ENCODE data around the gene PLXNA1.

PLXNA1 gene

DNA sequence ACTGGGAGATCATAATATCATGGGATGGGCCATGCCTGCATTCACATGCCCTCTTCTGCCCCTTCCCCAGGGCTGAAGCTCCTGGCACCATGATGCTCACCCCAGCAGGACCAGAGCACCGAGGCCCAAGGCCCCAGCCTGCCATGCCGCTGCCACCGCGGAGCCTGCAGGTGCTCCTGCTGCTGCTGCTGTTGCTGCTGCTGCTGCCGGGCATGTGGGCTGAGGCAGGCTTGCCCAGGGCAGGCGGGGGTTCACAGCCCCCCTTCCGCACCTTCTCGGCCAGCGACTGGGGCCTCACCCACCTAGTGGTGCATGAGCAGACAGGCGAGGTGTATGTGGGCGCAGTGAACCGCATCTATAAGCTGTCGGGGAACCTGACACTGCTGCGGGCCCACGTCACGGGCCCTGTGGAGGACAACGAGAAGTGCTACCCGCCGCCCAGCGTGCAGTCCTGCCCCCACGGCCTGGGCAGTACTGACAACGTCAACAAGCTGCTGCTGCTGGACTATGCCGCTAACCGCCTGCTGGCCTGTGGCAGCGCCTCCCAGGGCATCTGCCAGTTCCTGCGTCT is 5.6 kb downstream of the PLXNA1 start:
- no peak for DNase-seq

DNA sequence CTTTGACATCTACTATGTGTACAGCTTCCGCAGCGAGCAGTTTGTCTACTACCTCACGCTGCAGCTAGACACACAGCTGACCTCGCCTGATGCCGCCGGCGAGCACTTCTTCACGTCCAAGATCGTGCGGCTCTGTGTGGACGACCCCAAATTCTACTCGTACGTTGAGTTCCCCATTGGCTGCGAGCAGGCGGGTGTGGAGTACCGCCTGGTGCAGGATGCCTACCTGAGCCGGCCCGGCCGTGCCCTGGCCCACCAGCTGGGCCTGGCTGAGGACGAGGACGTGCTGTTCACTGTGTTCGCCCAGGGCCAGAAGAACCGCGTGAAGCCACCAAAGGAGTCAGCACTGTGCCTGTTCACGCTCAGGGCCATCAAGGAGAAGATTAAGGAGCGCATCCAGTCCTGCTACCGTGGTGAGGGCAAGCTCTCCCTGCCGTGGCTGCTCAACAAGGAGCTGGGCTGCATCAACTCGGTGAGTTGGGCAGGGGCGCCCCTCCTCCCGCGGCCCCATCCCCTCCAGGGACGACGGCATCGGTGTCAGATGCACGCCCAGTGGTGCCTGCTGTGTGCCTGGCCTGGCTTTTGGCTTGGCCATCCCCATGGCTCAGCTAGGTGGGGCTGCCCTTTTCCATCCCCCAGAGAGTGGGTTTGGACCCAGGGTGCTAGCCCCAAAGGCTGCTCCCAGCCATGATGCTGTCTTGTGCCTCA is 6.6 kb downstream of the PLXNA1 start:
- no peak for DNase-seq

DNA sequence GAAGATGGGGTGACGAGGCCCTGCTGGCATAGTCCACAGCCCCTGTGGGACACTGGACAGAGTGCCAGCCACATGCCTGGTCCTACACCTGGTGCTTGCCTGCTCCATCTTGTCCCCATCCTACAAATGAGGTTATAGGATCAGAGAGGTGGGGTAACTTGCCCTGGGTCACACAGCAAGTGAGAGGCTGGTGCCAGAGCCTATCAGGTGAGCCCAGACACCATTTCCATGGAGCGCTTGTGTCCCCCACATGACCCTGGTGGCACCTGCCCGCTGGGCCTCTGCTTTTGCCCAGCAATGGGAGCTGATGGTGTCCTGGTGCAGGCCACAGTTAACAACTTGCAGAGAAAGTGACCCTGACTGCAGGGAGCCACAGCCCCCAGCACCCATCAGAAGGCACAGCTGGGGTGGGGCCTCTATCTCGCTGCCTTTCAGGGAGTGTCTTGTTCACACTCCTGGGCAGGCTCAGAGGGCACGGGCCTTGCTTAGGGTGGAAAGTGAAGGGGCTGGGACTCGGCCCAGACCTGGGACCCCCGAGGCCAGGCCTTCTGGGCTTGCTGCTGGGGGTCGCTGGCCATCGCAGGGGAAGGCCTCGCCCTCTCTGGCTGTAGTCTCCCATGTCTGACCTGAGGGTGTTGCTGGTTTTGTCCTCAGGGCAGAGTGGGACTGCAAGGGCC is 7.2 kb downstream of the PLXNA1 start:
- no peak for DNase-seq

DNA sequence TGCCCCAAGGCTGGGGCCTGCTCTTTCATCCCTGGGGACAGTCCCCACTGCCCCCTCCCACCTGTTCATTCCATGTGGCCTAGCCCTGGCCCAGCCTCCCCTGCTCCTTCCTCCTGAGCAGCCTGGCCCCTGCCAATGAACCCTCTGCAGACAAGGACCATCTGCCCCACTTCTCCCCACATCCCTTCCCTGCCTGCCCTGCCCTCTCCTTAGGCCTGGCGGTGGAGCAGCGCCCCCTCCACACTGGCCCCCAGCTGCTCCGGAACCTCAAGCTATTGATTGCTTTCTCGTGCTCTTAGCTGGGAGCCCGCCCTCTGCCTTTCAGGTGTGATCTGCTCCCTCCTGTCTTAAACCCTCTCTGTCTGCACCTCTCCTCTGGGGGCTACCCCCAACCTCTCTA is 8.0 kb downstream of the PLXNA1 start:
- DNase-seq = no peak

DNA sequence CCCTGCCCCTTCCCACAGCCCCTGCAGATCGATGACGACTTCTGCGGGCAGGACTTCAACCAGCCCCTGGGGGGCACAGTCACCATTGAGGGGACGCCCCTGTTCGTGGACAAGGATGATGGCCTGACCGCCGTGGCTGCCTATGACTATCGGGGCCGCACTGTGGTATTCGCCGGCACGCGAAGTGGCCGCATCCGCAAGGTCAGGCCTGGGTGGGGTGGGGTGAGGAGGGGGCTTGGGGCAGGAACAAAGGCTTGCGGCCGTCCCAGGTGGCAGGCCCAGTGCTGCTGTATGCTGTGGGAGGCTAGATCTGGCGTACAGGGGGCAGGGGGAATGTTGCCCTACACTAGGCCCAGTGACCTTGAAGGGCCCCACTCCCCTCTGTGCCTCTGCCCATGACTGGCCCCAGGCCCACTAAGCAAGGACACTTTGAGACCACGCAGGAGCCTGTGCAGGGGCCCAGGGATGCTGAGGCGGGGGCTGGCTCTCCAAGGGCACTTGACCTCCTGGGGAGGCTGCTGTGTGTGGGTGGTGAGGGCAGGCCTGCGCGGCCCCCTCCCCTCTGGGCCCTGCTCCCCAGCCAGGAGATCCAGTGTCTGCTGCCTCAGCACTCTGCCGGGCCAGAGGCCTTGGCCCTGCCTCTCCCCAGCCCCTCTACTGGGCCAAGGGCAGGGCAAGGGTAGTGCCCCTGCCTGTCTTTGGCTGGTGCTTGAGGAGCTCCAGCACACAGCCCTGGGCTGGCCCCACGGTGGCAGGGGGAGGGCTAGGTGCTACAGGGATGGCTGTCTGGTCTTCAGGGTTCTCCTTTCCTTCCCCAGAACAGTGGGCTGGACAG is 8.7 kb downstream of the PLXNA1 start:
- DNase-seq = no peak

DNA sequence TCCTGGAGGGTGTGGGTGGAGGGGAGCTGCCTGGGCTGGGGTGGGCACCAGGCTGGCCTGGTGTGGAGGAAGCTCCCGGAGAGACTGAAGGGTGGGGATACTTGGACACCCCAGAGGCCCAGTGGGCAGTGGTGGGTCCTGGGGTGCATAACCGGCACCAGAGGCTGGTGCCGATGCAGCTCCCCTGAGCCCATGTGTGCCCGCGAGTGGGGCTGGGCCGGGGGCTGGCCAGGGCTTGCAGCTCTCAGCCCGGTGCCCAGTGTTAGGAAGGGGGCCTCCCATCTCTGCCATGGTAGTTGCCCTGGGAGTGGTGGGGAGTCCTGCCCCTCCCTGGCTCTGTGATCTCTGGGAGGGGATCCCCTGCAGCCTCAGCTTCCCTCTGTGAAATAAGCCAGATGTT is 9.3 kb downstream of the PLXNA1 start:
- no peak for DNase-seq

DNA sequence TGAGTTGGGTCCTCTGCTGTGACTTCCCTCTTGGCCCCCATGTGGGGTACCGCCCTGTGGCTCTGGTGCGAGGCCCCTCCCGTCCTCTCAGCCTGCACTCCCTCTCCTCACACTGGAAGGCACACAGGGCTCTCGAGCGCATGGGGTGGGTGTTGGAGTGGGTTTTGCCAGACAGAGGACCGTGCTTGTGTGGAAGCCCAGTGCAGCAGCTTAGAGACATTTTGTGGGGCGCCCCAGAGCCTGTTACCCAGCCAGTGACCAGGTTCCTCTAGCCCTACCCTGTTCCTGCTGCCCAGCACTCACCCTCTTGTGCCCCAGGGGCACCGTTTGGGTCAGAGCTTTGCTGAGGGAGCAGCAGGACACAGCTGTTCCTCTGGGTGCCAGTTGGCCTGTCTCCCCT is 9.9 kb downstream of the PLXNA1 start:
- no peak for DNase-seq

DNA sequence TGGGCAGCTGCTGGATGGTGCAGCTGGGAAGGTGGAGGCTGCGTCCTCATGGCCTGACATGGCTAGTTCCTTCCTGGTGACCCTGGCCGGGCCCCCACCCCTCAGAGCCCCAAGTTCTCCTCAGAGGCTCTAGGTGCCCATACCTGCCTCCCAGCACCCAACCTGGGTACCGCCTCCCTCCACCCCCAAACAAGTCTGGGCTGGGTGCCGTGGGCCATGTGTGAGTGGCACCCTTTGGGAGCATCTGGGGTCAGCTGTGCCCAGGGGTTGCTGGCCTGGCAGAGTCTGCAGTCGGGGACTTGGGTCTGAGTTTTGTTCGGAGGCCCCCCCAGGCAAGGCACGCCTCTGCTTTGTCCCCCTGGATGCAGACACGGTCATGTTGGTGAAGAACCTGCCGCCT is 10.5 kb downstream of the PLXNA1 start:
- DNase-seq = no peak

DNA sequence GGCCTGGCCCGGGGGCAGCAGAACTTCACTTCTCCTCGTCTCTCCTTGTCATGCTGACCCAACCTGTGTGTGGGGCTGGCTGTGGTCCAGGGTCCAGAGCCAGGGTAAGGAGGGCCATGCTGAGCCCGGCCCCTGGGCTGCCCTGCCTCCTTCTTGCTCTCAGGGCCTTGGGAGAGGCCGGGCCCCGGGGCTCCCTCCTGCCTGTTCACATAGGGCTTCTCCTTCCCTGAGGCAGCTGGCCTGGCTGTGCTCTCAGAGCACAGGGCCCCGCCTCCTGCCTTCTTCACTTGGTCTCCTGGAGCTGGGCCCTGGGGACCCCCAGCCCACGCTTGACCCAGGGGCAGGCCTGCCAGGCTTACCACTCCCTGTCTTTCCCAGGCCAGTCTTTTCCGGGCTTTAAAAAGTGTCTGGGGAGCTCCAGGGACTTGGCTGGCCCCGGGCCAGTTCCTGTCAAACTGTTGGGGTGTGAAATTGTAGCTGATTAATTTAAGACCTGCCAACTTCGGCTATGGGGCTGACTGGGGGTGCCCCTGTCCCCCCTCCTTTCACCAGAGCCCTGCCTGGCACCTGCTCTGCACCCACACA is 11.8 kb downstream of the PLXNA1 start:
- DNase-seq = no peak

DNA sequence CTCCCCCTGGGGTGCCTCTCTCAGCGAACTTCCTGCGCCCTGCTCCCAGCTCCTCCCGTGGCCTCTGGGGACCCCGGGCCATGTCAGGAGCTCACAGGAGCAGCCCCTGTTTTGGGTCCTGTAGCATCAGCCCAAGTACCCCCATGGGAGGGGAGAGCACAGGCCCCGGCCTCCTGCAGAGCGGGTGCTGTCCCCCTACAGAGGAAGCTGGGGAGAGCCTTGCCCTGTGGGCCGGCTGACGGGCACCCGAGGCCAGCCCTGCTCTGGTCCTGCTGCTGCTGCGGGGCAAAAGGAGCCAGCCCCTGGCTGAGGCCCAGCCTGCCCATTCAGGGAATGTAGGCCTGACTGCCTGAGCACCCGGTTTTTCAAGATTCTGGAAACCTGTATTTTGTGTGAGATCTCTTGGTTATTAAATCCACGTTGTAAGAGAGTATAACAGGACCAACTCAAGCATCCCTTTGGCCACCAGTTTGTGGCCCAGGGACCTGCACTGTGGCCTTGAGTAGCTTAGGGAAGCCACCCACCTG is 12.4 kb downstream of the PLXNA1 start:
- DNase-seq = no peak

DNA sequence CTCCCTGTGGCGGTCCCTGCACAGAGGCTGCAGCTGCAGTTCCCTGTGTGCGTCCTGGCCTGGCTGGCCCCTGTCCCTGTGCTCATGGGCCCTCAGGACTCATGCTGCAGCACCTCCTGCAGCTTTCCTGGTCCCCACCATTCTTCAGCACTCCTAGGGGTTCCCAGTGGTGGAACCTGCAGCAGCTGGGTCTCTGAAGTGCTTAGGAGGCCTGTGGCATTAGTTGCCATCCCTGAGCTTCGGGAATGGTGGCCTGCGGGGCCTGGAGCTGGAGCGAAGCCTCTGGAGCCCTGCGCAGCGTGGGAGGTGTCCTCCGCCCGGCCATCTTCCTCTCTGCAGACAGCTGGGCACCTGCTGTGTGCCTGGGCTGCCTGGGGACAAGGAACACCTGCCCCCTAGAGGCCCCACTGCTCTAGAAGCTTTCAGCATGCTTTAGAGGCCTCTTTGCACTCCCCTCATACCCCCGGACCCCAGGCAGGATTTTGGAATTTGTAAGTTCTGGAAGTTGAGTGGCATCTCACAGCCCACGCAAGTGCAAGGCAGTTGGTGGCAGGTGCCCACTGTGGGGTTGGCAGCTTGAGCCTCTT is 13.1 kb downstream of the PLXNA1 start:
- no peak for DNase-seq

DNA sequence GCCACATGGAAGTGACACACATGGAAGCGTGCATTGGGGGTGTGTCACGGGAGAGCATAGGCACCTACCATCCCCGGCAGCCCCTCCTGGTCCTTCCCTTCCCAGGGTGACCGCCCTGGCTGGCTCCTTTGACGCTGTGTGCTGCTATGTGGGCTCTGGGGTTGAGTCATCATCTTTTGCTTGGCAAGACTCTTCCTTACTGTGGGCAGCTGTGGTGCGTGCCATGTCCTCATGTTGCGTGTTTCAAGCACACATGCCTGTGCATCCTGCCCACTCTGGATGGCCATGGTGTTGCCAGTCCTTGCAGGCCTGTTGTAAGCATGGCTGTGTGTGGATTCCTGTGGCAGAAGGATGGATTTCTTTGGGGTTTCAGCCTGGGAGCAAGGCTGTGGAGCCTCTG is 14.0 kb downstream of the PLXNA1 start:
- no peak for DNase-seq

DNA sequence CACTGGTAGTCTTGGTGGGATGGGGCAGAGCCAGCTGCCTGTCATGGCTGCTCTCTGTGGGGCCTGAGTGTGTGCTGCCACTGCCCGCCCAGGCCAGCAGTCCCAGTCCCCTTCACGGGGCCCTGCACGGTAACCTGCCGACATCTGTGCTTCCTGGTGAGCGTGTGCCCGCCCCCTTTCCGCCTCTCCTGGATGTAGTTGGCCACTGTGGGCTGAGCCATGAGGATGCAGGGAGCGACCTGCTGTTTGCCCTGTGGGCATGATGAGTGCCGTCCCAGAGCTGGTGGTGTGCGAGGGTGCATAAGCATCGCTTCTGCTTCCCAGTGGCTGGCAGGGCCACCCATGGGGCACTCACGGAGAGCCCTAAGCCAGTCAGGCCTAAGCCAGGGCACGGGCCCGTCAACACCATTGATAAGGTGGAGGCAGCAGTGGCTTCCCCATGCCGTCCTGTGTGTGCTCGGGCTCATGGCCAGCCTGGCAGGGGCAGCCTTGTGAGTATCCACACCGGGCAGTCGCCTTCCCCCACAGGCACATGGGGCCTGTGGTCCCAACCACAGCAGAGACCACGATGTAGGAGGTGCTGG is 14.6 kb downstream of the PLXNA1 start:
- no peak for DNase-seq

DNA sequence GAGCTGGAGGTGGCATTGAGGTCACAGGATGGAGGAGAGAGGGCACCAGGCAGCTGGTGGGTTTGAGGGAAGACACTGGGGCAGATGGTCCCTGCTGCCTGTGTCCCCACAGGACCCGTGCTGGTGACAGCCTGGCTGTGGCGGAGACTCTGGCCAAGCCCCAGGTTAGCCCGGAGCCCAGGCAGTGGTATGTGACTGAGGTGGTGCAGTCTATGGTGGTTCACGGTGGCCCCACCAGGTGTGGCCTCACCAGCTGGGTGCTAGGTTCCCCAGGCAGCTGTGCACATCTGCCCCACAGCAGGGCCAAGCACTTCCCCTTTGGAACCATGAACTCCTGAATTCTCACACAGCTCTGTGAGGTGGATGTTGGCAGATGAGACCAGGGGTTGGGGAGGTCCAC is 15.4 kb downstream of the PLXNA1 start:
- DNase-seq = no peak

DNA sequence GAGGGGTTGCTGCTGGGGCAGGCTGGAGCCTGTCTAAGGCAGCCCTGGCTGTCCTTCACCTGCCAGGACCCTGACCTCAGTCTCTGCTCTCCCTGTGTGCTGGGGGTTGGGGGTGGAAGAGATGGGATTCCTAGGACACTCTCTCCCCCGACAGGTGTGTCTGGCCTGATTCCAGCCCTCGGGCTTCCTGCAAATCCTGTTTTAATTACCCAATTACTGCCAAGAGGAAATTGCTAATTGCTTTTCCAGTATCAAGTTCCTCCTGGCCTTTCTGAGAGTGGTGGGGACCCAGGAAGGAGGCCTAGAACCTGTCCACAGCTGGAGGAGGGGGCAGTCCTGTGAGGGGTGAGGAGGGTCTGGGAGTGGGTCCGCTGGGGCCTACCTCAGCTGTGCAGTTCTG is 15.8 kb downstream of the PLXNA1 start:
- no peak for DNase-seq

DNA sequence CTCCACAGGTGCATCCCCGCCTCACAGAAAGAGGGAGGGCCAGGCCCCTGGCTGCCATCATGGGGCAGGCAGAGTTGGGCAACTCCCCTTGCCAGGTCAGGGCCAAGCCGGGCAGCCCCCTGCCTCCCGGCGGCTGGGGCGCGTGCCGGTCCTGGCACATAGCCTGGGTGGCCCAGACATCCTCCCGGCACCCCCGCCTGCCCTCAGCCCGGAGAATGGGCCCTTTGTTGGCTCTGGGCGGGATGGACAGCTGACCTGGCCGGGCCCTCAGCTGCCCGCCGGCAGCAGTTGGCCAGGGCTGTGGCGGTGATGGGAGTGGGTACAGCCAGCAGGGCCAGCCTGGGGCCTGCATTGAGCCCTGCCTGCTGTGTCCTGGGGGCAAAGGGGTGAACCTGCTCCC is 16.5 kb downstream of the PLXNA1 start:
- DNase-seq = no peak

DNA sequence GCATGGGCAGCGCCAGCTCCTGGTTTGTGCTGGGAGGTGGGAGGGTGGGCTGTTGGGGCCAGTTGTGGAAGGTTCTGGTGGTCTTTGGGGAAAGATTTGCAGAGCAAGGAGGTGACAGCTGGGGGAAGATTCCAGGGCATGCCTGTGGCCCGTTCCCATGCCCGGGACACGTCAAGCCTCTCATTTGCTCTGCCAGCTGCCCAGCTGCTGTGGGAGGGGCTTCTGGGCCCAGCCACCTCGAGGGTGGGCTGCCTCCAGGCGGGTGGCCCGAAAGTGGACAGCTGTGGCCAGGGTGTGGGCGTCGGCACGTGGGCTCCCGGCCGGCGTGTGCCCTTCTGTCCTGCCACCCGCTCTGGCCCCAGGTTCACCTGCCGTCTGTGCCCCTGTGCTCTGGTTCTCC is 17.2 kb downstream of the PLXNA1 start:
- DNase-seq = no peak

DNA sequence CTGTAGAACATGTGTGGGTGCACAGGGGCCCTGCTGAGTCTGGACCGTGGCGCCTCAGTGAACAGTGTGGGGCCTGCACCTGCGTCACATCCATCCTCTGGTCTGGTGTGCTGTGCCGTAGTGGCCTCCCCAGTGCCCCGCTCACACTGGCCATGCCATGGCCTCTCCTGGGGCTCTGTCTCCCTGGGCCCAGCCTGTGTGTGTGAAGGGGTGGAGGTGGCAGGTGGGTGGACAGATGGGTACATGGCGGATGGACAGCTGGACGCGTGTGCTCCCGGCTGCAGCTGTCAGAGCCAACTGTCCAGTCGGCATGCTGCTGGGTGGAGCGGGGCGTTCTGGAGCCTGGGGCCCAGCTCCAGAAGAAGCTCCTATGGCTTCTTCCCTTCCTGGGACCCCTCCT is 17.8 kb downstream of the PLXNA1 start:
- no peak for DNase-seq

DNA sequence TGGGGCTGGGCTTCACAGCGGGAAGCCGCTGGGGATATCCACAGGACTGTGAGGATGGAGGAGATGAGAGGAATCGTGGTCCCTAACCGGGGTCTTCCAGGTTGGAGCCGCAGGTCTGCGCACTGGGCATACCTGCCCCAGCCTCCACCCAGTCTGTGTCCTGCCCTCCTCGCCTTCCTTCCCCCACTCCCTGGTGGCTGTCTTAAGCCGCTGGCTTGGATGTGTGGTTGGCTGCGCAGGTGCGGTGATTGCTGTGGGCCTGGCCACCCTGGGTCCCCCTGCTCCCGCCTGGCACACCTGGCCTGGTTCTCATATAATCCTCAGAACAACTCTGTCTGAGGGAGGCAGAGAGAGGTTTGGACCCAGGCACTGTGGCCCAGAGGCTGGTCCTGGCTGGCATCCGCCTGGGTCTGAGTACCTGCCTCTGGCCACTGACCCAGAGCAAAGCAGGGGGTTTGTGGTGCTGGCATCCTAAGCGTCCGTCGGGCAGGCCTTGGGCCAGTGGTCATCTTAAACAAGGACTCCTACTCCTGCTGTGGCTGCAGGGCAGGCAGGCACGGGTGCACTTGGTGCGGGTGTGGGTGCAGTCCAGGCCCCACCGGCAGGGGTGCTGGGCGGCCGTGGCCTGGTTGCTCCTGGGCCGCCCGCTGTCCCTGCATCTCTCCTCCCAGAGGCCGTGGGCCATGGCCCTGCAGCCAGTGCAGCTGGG is 18.7 kb downstream of the PLXNA1 start:
- DNase-seq = no peak

DNA sequence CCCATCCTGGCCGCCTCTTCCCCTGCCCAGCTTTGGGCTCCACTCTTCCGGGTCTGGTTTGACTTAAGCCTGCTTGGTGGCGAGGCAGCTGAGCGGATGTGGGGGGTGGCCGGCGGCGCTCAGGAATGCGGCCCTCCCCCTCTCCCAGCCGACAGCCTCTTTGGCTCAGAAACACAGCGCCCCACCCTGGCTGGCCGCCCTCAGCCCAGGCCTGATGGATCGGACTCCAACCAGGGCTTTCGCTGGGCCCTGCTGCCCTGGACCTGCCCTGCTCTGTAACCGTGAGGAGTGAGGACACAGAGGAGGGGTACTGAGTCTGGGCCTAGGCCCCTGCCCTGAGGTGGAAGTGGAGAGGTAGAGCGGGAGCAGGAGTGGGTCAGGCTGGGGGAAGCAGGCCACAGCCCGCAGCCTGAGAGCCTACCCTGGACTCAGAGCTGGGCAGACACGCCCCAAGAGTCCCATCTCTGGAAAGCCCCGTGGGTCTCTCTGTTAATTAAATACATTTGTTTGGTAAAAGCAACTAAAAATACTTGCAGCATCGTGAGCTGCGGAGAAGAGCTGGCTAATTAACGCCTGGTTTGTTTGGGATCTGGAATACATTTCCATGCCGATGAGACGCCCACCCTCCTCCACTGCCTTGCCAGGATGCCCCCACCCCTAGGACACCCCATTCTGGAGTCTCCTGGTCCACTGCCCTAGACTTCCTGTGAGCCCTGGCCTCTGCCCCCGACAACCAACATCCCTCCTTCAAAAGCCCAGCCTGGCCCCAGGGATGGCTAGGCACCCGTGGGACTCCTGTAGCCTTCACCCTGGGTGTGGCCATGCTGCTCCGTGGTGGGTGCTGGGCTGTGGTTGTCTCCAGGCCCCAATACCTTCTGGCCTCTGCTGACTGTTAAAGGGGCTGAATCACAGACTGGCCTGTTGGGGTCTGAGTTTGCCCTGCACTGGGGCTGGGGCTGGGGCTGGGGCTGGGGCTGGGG is 19.6 kb downstream of the PLXNA1 start:
- DNase-seq = no peak
